Activated CD8-positive, alpha-beta memory T cell treated with anti-CD3 and anti-CD28 coated beads, Interleukin-2, amount 50 U/mL, for 24 hours (primary cell): ENCODE measurements around the gene HS3ST6.
"Not testable (repeated sequence)": the region's sequence is repeated elsewhere in the genome, so short reads cannot be mapped to it uniquely, and the experiment has no call there.

Source experiments
- DNase-seq: peaks from one replicate; pipeline ENCODE4 v3.0.0-alpha.2; 2020; ENCODE audit errors: extremely low read depth

Gene HS3ST6

DNA sequence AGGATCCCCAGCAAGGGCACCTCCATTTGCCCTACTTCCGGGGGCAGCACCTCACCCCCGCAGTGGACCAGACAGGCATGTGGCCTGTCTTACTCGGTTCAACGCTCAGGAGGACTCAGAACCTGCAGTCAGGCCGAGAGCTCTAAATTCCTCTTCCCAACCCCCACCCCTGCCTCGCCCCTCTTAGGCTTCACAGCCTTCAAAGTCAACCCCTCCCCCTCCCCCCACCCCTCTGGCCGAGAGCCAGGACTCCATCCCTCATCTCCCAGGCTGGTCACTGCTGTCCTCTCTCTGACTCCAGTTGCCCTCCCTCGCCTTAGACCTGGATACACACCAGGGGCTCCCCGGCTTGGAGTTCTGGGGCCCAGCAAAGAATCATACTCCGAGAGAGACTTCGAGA, 8.1 kb upstream of the HS3ST6 start:
- no peak for DNase-seq

DNA sequence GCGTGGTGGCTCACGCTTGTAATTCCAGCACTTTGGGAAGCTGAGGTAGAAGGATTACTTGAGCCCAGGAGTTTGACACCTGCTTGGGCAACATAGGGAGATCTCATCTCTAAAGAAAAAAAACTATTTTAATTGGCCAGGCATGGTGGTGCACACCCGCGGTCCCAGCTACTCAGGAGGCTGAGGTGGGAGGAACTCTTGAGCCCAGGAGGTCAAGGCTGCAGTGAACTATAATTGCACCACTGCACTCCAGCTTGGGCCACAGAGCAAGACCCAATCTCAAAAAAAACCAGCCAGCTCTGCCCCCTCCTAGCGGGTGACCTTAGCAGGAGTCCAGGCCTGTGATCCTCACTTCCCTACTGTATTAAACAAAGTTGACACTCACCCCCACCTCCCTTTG, 5.9 kb upstream of the HS3ST6 start:
- no peak for DNase-seq

DNA sequence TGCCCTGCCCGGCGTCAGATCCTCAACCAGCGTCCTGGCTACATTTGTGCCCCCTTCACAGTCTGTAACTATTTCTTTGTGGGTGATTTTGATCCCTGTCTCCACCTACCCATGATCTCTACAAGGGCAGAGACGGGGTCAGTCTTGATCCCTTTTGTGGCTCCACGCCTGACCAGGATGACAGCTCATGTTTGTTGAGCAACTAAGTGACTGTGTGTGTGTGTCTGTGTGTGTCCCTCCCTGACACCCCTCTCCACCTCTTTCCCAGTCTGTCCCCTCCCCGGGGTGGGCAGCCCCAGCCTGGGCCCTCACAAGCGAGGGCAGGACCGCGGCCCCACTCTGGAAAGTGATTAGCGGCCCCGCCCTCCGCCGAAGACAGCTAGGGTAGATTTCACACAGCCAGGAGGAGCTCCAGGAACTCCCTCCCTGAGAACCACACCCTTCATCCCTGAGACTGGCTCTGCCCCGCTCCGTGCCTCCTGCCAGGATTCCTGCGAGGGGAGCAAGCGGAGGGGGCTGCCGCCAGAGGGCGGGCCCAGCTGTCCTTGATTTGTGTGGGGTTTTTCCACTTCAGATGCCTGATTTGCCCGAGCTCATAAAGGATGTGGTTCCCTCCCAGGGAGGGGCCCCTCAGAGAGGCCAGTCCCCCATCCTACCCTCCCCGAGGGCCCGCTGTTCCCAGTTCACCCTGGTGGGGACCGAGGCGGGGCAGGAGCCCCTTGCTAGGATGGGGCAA, 5.3 kb upstream of the HS3ST6 start:
- DNase-seq: no peak

DNA sequence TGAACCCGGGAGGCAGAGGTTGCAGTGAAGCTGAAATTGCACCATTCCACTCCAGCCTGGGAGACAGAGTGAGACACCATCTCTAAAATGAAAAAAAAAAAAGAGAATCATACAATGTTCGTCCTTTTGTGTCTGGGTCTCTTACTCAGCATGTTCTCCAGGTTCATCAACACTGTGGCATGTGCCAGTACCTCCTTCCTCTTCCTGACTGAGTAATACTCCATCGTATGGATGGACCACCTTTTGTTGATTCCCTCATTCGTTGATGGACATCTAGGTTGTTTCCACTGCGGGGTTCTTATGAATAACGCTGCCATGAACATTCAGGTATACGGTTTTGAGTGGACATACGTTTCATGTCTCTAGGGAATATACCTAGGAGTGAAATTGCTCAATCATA, 4.1 kb upstream of the HS3ST6 start:
- no peak for DNase-seq

DNA sequence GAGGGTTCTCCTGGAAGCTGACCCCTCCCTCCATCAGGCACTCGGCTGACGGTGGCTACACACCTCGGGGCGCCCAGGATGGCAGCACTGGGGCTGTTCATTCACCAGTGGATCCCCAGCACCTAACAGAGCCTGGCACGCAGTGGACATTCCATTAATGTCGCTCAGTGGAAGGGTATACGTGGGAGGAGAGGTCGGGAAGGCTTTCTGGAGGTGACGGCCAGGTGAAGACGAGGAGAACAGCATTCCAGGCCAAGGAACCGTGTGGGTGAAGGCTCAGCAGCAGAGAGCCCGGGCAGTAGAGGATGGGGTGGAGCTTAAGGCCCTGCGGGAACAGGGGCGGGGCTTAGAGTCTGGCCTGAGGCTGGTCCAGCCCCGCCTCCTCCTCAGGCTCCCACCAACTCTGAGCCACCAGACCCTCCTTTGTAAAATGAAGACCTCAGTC, 2.5 kb upstream of the HS3ST6 start:
- no peak for DNase-seq

DNA sequence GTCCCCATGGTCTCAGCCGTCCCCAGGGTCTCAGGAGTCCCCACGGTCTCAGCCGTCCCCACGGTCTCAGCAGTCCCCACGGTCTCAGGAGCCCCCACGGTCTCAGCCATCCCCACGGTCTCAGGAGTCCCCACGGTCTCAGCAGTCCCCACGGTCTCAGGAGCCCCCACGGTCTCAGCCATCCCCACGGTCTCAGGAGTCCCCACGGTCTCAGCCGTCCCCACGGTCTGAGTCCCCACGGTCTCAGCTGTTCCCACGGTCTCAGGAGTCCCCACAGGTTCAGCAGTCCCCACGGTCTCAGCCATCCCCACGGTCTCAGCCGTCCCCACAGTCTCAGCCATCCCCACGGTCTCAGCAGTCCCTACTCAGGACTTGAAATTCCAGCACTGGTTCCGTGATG, 1.9 kb upstream of the HS3ST6 start:
- not testable (repeated sequence) for DNase-seq

DNA sequence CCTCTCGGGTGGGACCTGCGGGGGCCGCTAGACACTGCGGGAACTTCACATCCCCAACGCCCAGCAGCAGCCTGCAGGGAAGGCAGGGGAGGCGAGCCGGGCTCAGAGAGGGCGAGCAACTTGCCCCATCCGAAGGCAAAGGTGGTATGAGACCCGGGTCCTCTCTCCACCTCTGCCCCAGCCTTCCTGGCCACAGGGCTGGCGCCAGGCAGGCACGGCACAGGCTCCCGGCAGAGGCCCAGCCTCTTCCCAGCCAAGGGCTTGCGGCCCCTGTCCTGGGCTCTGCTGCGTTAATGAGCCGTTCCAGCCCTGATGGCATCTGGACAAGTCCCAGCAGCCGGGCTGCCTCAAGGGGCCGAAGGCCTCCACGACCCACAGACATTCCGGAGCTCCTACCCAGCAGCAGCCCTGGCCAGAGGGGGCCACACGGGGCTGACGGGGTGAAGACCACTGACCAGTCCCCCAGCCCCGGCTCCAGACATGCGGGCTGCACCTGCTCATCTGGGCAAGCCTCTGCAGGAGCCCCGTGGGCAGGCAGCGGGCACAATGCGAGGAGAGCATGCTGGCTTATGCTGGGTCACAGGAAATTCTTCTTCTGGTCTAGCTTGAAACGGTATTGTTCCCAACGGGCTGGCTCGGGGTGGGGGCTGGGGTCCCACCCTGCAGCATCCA, 1.2 kb upstream of the HS3ST6 start:
- no peak for DNase-seq

DNA sequence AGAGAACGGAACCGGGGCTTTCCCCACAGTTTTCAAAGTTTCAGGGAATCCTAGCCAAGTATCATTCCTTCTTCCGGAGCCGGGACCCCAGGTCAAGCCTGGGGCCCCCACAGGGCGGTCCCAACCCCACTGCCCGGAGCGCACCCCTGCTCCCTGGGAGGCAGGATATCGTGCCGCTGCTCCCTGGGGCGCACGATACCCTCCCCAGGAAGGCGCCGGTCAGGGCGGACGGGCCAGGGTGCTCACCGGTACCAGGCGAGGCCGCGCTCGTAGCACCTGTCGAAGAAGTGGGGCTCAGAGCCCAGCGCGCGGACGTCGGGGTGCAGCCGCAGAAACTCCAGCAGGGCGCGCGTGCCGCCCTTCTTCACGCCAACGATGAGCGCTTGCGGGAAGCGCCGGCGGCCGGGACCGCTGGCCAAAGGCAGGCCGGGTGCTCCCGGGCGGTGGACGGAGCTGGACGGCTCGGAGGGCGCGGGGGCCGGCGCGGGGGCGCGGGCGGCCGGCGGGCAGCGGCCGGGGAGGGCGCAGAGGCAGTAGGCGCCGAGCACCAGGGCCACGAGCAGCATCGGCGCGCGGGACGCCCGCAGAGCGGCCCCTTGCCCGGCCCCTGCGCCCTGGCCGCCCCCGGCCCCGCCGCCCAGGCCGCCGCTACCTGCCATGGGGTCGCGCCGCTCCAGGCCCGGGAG, 407 bp downstream of the HS3ST6 start:
- no peak for DNase-seq

DNA sequence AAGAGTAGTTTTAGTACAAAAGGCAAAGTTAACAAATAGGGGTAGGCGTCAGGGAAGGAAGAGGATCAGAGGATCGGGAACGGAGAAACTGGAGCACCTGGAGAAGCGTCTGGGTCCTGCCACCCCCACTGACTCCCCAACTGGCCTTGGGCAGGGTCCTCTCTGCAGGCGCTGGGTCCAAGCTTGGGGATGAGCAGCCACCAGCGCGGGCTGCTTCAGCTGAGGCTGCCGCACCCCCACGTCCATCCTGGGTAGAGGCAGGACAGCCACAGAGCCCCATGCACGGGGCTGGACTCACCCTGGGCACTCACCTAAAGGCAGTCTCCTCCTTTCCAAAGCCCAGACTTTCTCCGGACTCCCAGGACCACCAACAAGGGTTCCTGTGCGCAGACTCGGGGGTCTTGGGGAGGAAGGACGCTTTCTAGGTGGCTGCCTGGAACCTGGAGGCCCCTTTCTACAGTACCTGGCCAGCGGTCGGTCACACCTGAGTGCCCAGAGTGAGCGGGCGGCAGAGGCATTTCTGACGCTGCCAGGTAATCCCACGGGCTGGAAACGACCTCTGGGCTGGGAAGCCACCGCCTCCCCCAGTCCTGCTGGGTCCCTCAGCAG, 1.1 kb downstream of the HS3ST6 start:
- DNase-seq: no peak

DNA sequence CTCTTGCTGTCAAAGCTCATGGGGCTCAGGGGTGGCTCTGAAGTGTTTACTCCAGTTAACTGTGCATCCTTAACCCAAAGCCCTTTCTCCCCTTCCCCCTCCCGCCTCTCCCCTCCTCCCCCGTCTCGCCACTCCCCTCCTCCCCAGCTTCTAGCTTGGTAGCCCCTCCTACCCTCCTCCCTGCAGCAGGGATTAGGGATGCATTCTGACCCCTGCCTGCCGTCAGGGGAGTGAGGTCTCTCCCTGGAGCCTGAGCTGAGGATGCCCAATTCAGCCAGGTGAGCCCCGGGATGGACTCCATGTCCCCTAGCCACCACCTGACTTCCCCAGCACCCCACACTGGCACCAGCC, 1.6 kb downstream of the HS3ST6 start:
- DNase-seq: no peak

DNA sequence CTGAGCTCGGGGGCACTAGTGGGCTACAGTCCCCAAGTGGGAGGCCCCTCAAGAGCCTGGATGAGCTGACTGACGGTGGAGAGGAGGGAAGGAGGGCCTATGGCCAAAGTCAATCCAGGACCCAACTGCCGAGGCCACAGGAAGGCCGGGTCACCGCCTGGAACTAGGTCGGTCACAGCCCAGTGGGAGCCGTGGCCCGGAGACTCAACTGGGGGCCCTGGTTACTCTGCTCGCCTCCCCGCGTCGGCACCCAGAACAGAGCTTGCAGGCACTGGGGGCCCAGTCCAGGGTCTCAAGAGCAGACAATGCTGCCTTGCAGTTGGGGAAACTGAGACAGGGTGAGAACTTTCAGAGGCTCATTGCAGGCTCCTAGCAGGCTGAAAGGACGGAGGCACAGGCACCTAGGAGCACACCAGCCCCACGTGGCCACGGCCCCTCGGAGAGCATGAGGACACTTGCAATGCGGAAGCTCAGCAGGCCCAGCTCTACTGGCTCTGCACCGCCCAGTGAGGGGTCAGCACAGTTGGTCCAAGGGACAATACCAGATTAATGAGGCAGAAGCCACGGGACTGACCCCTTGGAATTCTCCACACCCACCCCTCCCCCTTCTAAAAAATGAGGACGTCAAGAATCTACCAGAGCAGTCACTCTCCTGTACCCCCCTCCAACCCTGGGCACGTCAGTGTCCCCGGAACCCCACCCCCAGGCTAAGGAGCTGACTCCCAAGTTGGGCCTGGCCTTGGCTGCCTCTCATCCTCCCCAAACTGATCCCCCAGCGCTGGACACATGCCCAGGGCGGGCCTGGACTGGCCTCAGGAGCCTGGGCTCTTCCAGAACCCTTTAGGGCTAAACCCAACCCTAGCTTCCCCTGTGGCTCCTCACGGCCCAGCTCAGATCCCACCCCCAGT, 2.2 kb downstream of the HS3ST6 start:
- DNase-seq: no peak

DNA sequence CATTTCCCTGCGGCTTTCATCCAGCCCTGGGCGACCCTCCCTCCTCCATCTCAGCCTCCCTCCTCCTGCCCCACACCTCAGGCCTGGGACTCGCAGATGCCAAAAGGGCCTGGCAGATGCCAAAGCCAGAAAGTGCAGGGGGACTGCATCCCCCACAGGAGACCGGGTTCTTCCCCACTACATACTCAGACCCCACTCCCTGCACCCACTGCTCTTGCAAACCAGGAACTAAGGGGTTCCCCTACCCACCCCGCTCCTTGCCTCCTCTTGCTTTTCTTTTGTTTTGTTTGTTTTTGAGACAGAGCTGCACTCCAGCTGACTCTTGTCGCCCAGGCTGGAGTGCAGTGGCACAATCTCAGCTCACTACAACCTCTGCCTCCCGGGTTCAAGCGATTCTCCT, 3.2 kb downstream of the HS3ST6 start:
- no peak for DNase-seq

DNA sequence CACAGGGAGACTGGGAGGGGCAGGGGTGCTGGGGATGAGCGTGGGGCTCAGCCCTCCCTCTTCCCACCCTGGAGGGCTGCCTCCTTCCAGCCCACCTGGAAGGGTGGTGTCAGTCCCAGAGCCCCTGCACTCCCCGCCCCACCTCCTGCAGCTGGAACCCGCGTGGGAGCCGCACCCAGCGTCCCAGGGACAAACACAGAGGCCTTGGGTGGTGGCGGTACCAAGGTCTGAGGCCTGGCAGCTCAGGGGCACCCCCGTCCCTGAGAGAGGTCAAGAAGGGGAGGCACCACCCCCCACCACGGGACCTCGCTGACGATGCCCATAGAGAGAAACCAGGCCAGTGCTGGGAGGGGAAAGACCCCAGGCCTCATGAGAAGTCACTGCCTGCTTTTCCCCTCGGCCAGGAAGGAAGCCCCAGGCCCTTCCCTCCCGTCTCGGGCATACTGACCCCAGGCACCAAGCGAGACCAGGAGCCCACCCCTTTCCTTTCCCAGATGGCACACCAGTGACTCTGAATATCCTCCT, 4.1 kb downstream of the HS3ST6 start:
- no peak for DNase-seq

DNA sequence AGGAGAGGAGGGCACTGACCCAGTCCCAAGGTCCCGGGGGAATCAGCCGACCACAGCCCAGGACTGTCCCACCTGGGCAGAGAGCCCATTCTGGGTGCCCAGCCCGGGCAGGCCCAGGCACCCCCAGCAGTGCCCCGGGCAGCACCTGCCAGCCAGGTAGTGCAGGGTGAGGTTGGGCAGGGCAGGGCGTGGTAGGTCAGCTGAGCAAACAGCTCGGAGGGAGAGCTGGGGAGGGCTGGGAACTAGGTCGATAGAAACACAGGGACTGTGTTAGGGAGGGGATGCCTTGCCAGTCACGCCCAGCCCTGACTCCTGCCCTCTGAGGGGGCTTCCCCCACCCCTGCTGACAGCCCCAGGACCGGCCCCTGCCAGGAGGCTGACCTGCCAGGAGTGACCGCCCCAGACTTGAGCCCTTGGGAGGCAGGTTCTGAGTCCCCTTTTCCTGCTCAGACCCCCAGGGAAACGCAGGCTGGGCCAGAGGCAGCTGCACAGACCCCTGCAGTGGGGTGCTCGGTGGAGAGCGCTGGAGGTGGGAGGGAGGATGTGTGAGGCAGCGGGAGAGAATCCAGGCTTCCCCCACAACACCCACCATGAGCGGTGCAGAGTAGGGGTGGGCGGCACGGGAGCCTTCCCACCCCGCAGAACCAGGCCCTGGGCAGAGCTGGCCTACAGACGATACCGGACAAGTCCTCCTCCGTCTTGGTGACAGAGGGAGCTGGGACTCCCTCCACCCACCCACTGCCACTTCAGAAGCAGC, 4.7 kb downstream of the HS3ST6 start:
- DNase-seq: no peak

DNA sequence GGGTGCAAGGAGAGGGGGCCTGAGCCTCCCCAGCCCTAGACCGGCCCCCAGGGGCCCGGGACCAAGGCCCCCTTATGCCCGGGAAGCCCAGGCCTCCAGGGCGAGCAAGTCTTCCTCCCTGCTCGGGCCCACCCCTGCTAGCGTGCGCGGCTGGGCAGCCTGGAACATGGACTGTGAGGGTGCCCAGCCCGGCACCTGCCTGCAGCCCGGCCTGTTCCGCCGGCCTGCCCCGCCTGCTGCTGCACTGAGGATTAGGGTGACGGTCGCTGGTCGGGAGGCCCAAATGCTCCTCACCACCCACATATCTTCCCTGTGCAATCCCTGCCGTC, 6.0 kb downstream of the HS3ST6 start:
- DNase-seq: no peak

DNA sequence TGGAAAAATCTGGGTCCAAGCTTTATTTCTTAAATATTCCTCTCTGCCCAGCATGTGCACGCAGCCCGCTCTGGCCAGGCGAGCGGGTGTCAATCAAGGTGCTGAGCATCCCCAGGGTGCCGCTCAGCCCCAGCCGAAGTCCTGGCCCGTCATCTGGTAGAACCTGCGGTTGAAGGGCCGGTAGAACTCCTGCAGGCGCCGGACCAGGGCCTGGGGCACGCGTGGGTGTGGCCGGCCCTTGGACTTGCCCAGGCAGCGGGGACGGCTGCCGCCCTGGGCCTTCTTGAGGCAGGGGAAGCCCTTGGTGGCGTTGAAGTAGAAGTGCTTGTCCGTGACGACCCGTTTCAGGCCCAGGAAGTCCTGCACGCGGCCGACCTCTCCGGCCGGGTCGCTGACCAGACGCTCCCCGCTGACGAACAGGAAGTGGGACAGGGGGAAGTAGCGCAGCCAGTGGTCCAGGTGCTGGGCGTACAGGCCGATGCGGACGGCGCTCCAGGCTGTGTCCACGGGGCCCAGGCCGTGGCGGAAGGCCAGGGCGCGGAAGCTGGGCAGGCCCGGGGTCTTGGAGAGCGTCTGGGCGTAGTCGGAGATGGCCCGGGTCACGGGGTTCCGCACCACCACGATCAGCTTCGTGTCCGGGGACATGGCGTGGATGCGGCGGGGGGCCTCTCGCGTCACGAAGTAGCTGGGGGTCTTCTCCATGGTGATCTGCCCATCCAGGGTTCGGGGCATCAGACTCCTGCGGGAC, 6.6 kb downstream of the HS3ST6 start:
- no peak for DNase-seq

DNA sequence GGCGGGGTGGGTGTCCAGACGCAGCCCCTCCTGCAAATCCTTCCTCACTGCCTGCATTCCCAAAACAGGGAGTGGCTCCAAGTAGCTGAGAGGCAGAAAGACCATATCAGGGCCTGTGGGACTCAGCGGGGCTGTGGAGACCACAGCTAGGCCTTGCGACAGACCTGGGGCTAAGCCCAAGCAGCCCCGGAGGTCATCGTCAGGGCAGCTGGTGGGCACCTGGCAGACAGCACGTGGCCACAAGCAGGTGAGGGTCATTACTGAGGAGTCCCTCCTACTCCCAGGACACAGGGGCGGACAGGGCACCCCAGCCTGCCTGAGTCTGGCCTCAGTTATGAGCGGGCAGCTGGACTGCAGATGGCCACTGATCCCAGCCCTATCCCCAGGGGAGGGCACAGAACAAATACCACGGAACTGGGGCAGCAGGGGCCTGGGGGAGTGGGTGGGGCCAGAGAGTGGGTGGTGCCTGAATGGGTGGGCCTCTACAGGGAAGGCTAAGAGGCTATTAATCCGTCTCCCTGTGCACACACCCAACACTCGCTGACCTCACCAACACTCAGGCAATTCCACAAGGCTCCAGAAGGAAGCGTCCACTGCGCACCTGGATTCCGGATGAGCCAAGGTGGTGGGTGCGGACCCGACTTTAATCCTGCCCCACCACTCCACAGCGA, 8.5 kb downstream of the HS3ST6 start:
- no peak for DNase-seq

DNA sequence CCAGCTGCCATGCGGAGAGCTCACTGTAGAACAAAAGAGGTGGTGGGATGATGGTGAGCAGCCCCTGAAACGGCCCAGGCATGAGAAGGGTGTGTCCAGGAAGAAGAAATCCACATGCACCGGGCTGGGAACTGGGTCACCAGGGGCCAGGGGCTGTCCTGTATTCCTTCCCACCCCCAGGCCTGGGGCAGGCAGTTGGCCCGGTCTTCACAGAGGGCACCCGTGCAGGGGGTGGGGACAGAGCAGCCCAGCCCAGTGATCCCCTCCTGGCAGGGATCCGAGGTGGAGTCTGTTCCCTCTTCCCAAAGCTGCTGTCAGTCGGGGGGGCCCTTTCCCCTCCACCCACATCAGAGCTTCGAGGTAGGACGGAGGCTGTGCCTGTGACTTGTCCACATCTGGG, 9.2 kb downstream of the HS3ST6 start:
- DNase-seq: no peak

DNA sequence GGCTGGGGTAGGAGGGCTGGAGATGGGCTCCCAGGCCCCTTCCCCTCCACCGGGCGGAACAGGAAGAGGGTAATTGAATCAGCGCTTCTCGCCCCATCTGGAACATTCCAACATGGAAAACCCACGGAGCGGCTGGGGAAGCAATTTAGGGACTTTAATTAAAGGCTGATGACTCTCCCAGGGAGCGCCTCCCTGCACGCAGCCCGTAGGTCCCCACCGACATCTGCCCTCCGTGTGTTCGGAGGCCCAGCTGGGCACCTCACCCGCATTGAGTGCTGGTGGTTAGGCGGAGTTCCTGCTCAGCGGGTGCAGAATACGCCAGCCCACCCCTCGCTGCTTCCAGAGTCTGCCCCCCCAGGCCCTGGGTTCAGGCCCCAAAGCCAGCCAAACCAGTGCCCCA, 10.0 kb downstream of the HS3ST6 start:
- no peak for DNase-seq
